Endothelial cell of hepatic sinusoid (primary cell): ENCODE results near the gene CXCL16.
"Not testable (repeated sequence)": the region's sequence is repeated elsewhere in the genome, so short reads cannot be mapped to it uniquely, and the experiment has no call there.

Source experiments
- in situ Hi-C: cut with HindIII; loops from 2 replicates; pipeline ENCODE4 v1.10.0; 2017; ENCODE audit warnings: low sequenced_read_pairs

The CXCL16 gene

DNA sequence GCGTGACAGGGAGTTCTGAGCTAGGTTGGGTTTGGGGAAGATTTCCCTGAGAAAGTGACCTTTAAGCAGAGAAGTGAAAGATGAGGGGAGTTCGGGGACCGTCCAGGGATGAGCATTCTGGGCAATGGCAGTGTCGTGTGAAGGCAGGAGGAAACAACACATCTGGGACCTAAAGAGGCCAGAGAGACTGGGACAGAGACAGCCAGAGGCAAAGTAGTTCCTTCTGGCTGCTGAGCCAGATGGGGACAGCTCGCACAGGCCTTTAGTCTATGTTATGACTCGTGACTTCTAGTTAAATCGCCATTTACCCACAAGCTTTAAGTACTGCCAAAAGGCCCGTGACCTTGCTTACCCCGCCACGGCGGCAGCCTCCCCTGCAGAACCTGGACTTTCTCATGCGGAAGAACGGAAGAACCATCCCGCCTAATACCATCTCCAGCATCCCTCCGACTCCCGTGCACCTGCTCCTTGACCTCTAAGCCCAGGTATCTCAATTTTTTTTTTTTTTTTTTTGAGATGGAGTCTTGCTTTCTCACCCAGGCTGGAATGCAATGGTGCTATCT is 17.0 kb downstream of the CXCL16 start:
- in situ Hi-C loops: loop anchor here (5.0 to 10.0 kb wide), 2 partner anchors 65 to 112 kb away; partner anchors contain the start of gene MINK1

DNA sequence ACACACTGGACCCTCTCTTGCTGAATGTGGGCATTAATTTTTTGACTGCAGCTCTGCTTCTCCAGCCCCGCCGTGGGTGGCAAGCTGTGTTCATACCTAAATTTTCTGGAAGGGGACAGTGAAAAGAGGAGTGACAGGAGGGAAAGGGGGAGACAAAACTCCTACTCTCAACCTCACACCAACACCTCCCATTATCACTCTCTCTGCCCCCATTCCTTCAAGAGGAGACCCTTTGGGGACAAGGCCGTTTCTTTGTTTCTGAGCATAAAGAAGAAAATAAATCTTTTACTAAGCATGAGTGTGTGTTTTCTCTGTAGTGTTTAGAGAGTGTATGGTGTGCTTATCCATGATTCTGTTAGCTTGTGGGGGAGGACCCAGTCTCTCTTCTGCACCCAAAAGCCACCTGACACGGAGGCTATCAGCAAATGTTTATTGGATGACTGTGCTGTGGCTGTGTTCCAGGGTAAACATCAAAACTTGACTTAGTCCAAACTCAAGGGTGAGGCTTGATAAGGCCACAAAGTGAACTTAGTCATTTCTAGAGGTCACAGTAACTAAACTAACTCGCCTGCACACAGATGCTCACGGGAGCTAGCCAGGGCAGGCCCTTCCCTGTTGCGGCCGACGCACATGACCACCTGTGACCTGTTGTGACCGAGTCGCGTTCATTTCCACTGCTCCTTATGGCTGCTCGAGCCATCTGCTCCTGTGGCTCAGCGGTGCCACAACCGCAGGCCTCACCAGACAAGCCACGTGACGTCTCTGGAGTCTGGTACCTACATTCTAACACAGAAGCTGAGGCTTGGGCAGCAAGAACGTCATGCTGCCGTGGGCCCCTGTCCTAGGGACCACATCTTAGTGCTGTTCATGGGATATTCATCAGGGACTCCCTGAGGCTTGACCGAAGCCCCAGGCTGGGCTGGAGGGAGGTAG is 18.3 kb downstream of the CXCL16 start:
- in situ Hi-C loops: loop anchor here (5.0 to 10.0 kb wide), 2 partner anchors 64 to 113 kb away; partner anchors contain the start of gene MINK1

DNA sequence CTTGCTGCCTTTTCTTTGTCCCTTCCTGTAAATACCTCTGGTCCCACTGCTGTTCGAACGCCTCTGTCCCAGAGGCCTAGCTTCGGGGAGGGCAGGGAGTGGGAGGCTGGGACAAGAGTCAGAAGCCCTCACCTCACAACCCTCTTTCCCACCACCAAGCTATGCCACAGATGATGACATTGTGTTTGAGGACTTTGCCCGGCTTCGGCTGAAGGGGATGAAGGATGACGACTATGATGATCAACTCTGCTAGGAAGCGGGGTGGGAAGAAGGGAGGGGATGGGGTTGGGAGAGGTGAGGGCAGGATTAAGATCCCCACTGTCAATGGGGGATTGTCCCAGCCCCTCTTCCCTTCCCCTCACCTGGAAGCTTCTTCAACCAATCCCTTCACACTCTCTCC is 18.9 kb downstream of the CXCL16 start:
- in situ Hi-C loops: loop anchor here (5.0 to 10.0 kb wide), 2 partner anchors 63 to 114 kb away; partner anchors contain the start of gene MINK1

DNA sequence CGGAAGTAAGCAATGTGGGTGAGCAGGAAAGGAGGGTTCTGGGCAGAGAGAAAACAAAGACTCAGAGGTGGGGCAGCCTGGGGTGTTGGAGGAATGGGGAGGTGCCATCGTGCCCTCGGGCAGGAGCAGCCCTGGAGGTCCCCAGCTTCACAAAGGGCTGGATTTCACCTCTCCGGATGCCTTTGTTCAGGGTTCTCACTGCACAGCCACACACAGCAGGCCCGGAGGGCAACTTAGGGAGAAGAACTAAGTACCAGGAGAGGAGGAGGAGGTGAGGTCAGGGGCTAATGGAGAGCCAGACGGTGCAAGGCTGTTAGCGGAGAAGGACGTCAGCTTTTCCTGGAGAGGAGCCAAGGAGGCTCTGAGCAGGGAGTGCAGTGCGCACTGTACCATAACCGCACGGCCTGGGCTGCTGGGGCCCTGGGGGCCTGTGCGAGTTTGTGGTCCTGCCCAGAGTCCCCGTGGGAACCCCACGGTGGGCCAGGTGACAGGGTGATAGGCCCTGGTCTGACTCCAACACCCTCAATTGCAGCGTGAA is 20.0 kb downstream of the CXCL16 start:
- in situ Hi-C loops: loop anchor here (5.0 to 10.0 kb wide), 2 partner anchors 62 to 115 kb away; partner anchors contain the start of gene MINK1

DNA sequence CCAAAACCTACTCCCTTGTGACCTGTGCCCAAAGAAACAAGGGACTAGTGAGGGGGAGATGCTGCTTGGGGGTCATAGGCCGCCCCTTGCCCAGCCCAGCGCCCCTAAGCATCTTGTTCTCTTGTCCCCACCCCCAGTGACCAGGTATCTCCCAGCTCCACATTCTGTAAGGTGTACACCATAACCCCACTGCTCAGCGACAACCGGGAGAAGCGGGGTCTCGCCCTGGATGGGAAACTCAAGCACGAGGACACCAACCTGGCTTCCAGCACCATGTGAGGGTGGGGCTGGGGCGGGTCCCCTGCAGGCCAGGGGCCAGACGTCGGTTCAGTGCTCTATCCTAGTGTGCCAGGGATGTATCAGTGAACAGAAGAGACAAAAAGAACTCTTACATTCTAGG is 20.6 kb downstream of the CXCL16 start:
- in situ Hi-C loops: no loop called here

DNA sequence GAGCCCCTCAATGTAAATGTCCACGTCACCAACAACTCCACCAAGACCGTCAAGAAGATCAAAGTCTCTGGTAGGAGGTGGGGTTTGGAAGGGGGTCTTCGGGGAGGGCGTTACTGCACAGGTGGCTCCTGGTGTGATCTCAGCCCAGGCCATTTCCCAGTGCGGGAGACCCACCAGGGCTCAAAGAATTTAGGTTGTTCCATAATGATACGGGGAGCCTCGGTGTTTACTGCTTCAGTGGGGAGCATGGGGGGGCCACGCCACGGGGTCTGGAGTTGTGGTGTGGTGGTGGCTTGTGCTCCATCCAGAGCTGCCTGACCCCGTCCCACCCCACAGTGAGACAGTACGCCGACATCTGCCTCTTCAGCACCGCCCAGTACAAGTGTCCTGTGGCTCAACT is 21.5 kb downstream of the CXCL16 start:
- in situ Hi-C loops: no loop called here

DNA sequence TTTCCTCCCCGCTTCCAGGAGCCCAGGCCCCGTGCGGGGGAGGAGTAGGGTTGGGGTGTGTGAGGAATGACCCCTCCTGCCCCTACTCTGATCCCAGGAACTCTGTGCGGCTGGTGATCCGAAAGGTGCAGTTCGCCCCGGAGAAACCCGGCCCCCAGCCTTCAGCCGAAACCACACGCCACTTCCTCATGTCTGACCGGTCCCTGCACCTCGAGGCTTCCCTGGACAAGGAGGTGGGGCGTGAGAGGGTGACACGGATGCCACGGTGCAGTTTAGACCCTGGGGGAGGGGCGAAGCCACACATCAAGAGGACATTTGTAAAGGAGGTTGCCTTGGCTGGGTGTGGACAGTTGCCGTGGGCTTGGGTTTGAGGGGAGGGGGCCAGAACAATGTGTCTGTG is 21.9 kb downstream of the CXCL16 start:
- in situ Hi-C loops: no loop called here

DNA sequence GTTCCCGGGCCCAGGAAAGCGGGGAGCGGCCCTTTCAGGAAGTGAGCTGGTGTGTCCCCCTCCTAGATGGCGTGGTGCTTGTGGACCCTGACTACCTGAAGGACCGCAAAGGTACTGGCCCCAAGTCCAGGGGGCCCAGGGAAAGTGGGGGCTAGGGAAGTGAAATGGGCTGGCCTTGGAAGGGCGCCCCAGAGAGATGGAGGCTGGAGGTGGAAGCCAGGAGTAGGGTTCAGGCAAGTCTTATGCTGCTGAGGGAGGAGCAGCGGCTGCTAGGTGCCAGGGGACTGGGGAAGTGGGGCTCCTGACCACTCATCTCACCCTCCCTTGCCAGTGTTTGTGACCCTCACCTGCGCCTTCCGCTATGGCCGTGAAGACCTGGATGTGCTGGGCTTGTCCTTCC is 23.6 kb downstream of the CXCL16 start:
- in situ Hi-C loops: no loop called here

DNA sequence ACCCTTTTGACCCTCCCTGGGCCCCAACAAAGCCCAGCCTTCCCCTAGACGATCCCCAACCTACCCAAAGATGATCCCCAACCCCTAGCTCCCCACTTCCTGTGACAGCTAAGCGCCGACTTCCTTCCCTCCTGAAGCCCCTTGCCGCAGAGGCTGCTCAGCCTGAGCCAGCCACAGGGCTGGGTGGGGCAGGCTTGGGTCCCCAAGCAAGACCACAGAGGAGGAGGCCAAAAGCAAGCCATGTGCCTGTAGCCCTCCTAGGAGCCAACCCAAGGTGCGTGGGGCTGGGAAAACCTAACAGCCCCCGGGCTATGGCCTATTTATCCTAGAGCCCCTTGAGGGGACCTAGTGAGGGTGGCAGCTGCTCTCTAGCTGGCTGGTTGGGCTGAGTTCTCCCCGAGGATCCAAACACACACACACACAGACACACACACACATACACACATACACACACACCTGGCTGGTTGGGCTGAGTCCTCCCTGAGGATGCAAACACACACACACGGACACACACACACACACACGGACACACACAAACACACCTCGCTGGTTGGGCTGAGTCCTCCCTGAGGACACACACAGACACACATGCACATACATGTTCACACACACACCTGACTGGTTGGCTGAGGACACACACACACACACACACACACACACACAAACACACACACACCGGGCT is 24.5 kb downstream of the CXCL16 start:
- in situ Hi-C loops: no loop called here

DNA sequence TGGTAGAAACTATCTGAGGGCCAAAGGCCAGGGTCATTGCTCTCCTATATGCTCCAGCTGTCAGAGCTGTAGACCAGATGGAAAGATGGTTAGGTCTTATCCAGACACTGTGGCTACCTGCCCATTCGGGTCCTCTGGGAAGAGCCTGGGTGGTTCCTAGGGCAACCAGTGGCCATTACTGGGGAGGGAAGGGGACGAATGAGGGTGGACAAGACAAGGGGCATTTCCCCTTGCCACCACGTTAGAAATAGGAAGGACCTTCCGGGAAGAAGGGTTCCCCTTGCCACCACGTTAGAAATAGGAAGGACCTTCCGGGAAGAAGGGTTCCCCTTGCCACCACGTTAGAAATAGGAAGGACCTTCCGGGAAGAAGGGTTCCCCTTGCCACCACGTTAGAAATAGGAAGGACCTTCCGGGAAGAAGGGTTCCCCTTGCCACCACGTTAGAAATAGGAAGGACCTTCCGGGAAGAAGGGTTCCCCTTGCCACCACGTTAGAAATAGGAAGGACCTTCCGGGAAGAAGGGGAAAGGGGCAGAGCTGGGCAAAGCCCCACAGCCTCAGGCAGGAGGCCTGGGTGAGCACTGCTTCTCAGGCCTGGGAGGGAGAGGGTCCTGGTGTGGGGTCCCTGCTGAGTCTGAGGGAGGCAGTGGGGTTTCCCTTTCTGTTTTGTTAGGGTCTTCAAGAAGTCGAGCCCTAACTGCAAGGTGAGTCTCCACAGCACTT is 25.2 kb downstream of the CXCL16 start:
- in situ Hi-C loops: not testable (repeated sequence)

DNA sequence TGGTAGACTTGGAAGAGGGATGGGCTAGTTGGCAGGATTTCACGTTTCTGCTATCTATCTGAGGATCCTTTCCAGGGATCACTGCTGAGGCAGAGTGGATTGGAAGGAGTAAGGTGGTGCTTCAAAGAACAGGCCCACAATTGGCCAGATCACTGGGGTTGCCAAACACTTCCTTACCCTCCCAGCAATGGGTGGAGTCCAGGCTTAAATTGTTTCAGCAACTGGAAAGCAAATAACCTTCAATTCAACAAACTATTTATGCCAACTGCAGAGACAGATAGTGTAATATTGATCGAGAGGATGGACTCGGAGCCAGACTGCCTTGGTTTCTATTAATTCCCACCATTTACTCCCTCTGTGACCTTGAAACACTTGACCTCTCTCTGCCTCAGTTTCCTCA is 27.2 kb downstream of the CXCL16 start:
- in situ Hi-C loops: no loop called here

DNA sequence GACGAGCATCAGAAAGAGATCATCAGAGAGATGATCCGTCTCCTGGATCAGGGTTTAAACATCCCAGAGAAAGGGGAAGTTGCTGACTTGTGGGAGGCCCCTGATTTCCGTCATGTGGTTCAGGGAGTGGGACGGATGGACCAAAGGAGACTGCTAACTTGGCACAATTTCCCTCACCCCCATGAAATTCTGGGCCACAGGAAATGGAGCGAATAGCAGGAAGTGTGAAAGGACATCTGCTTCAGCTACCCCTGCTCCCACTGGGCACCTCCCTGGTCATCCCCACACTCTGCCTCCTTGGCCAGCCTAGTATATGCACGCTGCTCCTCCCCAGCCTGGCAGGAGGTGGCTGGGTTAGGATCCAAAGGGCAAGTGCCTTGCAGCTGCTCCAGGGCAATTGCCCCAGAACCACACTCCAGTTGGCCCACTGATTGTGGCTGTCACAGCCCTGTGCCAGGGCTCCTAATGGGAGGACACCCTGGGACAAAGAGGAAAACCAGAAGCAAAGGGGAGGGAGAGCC is 28.0 kb downstream of the CXCL16 start:
- in situ Hi-C loops: no loop called here

DNA sequence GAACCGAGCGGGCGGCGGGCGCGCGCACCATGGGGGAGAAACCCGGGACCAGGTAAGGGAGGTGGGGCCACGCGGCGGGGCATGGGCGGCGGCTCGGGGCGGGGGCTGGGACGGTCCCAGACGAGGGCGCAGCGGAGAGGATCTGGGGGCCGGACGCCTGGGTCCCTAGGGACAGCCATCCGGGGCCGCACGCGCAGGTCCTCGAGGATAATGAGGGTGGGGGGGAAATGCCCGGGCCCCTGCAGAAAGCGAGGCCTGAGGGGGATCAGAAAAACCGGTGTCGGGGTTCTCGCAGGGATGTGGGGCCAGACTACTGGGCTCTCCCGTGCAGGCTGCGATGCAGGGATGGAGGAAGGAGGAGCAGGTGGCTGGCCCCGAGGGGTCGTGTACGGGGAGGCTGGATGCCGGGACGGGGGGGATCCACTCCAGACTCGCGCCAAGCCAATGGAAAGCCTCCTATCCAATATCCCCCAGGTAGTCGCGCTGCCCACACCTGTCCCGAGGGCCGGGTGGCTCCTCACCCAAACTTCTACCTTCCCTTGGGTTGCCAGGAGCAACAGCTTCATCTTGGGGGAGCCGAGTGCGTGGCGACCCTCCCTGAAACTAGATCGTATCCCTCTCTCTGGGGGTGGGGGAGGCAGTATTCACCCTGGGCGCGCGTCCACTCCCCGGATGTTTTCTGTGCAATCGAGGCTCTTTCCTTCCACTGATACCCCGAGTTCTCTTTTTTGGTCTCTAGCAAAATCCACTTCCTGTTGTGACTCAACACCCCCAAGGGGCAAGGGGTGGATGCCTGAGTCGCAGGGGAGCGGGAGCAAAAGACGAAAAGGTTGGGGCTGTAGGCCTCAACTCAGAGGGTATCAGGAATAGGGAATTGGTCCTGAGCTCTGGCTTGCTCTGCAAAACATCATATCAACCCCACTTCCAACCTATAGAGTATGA is 28.8 kb downstream of the CXCL16 start:
- in situ Hi-C loops: no loop called here

DNA sequence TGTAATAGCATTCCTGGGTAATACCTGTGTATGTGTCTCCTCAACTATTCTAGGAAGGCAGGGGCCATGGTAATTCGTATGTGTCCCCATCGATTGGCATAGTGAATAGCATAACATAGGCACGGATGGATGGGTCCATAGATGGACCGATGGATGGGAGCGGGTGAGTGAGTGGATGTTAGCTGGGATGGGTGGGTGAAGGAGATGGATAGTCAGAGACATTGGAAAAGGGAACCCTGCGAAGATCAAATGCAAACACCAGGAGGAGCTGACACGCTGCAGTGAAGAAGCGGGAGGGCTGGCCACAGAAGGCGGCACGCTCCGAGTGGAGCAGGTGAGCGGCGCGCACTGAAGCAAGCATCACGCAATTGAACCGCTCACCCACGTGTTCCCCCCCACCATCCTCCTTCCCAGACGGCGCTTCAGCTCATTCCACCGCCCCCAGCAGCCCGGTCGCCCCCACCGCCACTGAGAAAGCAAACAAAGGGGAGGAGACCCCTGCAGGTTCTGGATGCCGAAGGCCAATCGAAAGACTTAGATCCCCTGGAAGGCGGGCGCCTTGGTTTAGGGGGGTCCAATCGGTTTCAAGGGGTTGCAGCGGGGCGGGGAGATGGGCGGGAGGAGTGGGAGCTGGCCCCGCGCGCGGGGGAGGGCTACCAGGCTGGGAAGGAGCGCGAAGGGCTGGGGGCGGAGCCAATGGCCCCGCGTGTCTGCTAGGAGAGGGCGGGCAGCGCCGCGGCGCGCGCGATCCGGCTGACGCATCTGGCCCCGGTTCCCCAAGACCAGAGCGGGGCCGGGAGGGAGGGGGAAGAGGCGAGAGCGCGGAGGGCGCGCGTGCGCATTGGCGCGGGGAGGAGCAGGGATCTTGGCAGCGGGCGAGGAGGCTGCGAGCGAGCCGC is 29.7 kb downstream of the CXCL16 start, which contains the start of gene ARRB2:
Gene ARRB2 (plus strand): TSS at position 839 of the 899 bp plus-strand sequence. CDS start 90 bp downstream, outside the sequence.
- in situ Hi-C loops: no loop called here

DNA sequence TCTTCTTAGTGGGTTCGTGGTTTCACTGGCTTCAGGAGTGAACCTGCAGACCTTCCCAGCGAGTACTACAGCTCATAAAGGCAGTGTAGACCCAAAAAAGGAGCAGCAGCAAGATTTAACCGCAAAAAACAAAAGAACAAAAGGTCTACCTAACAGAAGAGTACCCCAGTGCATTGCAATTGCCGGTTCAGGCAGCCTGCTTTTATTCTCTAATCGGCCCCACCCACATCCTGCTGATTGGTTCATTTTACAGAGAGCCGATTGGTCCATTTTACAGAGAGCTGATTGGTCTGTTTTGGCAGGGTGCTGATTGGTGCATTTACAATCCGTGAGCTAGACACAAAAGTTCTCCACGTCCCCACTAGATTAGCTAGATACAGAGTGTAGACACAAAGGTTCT is 31.3 kb downstream of the CXCL16 start:
- in situ Hi-C loops: no loop called here

DNA sequence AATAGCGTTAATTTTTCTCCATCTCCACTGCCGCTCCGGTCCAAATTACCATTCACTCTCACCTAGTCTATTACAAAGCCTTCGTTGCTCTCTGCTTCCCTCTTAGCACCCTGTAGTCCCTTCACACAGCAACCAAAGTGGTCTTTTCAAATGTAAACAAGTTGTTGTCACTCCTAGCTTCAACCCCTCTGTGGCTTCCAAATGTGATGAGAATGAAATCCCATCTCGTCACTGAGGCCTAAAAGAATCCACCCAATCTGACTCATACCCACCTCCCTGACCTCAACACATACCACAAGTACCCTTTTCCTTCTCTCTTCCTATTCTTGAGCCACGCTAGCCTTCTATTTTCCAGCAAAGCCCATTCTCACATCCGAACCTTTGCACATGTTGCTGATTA is 33.6 kb downstream of the CXCL16 start:
- in situ Hi-C loops: no loop called here

DNA sequence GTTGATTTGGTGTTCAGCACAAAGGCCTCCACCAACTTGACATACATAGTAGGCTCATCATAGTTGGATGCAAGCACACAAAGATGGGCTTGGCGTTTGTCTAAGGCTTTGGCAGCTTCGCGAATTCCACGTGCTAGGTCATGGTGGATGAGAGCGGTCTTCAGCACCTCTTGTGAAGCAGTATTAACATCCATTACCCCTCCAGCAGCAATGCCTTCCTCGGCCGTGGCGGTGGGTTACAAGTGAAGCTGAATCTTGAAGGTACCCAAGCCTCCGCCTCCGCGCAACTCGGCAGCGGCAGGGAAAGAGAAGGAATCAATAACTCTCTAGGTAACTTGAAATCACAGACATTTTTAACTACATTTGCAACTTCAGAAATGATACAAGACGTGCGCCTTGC is 34.7 kb downstream of the CXCL16 start:
- in situ Hi-C loops: no loop called here

DNA sequence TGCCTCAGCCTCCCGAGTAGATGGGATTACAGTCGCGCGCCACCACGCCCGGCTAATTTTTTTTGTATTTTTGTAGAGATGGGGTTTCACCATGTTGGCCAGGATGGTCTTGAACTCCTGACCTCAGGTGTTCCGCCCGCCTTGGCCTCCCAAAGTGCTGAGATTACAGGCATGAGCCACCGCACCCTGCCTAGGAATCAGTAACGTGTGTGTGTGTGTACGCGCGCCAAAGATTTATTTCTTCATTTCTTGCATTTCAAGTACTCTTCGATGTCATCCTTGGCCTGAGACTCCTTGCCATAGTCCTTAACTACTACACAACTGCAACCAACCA is 35.2 kb downstream of the CXCL16 start:
- in situ Hi-C loops: not testable (repeated sequence)
